ENCODE results near the gene GHRL.

- TF ChIP-seq EZH2phosphoT487 (IDR thresholded peaks at IDR 0.05) (no peak), CTCF (IDR thresholded peaks at IDR 0.05) (no peak), EZH2 (IDR thresholded peaks at IDR 0.05) (no peak)
Measured at GRCh38 chr3:10311710-10312109, 19.0 kb upstream of the GHRL start.
